Stimulated activated CD4-positive, alpha-beta T cell treated with anti-CD3 and anti-CD28 coated beads, Interleukin-12 subunit alpha, Interleukin-12 subunit beta, amount 100 ng/mL, for 24 hours (primary cell): ENCODE results near the gene RNF34.
"Not testable (repeated sequence)": the region's sequence is repeated elsewhere in the genome, so short reads cannot be mapped to it uniquely, and the experiment has no call there.

Source experiments
- DNase-seq, 2 experiments: peaks; one replicate each; pipeline ENCODE4 v3.0.0-alpha.2; 2020; ENCODE audit warnings: low read depth in 2 of 2

RNF34 gene, protein sequence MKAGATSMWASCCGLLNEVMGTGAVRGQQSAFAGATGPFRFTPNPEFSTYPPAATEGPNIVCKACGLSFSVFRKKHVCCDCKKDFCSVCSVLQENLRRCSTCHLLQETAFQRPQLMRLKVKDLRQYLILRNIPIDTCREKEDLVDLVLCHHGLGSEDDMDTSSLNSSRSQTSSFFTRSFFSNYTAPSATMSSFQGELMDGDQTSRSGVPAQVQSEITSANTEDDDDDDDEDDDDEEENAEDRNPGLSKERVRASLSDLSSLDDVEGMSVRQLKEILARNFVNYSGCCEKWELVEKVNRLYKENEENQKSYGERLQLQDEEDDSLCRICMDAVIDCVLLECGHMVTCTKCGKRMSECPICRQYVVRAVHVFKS

DNA sequence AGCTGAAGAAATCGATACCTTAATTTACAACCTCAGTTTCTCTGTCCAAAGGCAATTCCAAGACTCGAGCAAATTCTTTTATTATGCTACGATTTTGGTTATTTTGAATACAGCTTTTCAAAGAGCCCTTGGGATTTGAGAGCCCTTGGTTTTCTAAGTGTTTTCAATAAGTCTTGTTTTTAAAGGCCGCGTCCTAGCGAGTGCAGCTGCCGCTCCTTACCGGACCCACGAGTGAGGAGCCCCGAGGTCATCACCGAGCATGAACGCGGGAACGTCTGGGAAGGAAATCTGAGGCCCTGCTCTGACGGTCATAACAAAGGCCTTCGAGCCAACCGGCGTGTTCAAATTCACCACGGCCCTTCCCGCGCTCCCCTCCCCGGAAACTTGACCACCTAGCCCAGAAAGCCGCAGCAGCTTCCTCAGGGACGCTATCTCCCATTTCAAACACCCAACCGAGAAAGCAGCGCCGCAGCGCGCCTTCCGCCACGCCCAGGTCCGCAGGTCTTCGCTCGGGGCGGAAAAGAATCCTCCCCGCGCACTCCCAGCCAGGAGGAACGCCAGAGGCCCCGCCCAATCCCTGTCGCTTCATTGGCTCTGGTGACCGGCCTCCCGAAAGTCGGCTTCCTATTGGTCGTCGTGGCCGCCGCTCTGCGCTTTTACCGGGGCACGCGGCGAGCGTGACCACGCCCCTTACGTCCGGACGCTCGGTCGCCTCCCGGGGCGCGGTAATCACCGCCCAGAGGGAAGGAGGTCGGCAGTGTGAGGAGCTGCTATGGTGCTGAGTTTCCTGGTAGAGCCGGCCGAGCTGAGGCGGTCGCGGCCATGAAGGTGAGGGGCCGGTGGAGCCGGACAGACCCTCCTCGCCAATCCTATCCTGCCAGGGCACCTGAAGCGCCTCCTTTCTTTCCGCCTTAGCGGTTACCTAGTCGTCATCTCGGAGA is at the start of gene RNF34:
Gene RNF34, plus strand, starts transcription at position 728 of the 941 bp plus-strand sequence. Its CDS starts 95 bp downstream, at position 823.
- DNase-seq = peak; percentile 95 to 98

DNA sequence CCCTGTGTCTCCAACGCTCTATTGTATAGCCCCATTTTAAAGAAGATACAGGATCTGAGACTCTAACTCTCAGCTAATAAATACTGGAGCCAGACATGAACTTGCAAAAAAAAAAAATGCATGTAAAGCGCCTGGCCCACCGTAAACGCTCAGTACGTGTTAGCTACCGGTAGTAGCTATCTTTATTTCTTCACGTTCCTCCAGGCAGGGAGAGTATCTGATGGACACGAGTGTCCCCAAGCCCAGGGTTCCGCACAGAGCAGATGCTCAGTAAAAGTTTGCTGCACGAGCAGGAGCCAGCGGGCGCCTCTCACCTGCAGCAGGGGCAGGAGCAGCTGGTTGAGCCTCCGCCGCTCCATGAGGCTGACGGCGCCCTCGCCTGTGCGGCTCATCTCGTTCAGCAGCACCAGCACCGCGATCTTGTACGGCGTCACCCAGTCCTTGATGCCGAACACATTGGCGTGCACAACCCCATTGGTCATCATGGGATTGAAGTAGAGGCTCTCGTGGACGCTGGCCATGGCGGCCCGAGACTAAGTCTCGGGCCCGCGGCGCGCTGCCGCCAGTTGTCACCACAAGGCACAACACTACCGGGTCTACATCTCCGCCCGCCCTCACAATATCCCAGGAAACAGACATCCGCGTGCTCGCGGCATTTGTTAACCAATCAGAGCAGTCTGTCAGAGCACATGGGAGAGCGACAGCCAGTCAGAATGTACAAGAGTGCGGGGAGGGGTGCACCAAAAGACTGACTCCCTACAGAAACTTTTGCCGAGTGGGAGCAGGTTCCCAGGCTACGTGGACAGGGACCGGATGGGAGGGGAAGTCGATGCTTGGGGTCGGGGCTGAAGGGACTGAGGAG is 47.9 kb upstream of the RNF34 start, which contains the start of gene ANAPC5:
Gene ANAPC5, minus strand, starts transcription at position 592 of the 862 bp plus-strand sequence. Its CDS starts 71 bp downstream, at position 521.
- DNase-seq = peak; percentile 82 to 85

DNA sequence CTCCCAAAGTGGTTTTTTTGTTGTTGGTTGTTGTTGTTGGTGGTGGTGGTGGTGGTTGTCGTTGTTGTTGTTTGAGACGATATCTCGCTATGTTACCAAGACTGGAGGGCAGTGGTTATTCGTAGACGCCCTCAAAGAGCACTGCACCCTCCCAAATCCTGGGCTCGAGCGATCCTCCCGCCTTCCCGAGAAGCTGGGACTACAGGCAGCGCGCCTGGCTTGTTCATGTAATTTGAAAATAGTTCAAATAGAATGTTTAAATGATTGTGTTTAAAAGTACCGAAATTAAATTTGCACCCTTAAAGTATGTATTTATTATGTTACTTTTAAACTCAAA is 47.3 kb upstream of the RNF34 start:
- no peak for DNase-seq

DNA sequence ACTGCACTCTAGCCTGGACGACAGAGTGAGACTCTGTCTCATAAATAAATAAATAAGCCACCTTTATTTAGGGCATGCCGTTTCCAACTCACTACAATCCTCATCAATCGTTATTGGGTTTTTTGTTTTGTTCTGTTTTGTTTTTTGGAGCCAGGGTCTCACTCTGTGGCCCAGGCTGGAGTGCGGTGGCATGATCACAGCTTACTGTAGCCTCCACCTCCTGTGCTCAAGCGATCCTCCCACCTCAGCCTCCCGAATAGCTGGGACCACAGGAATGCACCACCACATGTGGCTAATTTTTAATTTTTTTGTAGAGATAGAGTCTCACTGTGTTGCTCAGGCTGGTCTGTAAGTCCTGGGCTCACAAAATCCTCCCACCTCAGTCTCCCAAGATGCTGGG is 44.1 kb upstream of the RNF34 start:
- no peak for DNase-seq

DNA sequence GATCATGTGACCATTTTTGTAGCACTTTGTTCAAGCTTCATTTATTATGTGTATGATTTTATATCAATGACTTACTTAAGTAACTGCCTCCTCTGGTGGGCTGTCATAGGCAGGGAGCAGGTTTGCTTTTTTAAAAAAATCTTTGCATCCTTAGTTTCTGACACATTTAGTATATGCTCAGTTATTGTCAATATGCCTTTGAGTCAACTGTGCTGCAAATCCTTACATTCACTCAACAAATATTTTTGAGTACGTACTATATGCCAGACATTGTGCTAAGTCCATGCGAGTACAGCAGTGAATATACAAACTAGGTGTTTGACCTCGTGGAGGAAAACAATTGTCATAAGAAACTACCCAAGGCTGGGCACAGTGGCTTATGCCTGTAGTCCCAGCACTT is 43.3 kb upstream of the RNF34 start:
- no peak for DNase-seq

DNA sequence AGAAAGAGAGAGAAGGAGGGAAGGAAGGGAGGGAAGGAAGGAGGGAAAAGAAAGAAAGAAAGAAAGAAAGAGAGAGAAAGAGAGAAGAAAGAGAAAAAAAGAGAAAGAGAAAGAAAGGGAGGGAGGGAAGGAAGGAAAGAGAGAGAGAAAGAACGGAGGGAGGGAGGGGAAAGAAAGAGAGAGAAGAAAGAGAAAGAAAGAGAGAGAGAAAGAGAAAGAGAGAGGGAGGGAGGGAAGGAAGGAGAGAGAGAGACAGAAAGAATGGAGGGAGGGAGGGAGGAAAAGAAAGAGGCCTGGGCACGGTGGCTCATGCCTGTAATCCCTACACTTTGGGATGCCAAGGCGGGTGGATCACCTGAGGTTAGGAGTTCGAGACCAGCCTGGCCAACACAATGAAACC is 42.6 kb upstream of the RNF34 start:
- no peak for DNase-seq

DNA sequence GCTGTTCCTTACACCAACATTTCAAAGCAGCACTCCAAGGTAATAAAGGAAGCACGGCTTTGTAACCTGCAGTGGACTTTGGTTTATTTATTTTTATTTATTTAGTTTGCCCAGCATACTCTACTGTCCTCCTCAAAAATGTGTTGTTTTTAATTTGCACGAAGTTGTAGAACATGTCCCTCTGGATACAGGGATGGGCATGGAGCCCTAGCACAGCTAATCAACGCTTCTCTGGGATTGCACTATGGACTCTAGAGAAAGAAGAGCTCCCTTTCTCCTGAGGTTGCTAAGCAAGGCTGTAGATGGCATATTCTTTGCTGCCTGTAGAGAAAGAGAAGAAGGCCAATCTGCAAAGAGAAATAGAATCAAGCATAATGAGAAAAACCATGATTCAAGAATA is 41.8 kb upstream of the RNF34 start:
- no peak for DNase-seq

DNA sequence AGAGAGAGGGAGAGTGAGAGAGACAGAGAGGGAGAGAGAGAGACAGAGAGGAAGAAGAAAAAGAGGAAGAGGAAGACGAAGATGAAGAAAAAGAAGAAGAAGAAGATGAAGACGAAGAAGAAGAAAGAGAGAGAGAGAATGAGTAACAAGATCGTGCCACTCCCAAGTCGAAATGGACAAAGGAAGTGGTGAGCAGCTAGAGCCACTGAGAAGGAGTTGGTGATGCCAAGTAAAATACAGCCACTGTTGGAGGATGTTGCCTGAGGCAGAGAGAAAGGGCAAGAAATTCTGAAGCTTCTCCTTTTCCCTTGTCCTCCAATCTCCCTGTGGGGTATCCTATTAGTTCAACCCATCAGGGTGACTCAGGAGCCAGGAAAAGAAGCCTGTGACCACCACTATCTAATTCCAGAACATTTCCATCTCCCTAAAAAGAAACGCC is 35.2 kb upstream of the RNF34 start:
- no peak for DNase-seq

DNA sequence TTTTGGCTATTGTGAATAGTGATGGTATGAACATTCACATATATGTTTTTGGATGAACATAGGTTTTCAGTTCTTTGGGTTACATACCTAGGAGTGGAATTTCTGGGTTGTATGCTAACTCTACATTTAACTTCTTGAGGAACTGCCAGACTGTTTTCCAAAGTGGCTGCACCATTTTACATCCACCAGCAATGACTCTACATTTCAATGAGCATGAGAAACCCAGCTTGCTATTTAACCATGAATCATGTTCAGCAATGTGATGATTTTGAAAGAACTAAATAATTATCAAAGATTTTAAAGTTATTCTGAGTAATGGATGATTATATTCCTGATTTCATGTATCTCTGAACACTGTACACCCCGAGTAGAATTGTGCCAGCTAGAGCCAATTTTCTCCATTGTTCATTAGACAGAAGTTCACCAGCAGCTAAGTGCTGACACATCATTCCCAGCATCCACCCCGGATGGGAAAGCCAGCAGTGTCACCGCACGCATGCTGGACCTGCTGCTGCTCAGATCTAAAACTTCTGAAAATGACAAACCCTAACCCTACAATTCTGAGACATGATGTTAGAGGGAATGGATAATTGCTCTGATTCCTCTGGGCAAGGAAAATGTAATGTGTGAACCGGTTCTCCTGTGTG is 34.4 kb upstream of the RNF34 start:
- no peak for DNase-seq

DNA sequence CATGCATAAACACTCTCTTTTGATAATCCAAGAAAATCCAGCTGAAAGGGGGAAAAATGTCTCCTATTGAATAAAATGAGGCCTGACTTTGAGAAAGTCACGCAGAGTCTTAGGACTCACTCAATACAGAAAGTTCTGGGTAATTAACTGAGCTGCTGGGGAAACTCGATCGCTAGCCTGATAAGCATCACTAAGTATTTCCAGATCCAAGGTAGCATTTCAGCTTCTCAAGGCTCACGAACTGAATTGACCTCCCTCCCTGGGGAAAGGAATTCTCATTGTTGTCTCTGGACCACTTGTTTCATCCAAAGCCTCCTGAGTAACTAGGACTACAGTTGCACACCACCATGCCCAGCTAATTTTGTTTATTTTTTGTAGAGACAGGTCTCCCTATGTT is 33.9 kb upstream of the RNF34 start:
- DNase-seq = no peak

DNA sequence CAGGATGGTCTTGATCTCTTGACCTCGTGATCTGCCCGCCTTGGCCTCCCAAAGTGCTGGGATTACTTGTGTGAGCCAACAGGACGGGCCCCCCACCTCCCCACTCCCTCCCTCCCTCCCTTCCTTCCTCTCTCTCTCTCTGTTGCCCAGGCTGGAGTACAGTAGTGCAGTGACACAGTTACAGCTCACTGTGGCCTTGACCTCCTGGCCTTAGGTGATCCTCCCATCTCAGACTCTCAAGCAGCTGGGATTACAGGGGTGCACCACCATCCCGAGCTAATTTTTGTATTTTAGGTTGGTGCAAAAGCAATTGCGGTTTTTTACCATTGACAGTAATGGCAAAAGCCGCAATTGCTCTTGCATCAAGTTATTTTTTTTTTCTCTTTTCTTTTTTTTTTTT is 28.5 kb upstream of the RNF34 start:
- no peak for DNase-seq

DNA sequence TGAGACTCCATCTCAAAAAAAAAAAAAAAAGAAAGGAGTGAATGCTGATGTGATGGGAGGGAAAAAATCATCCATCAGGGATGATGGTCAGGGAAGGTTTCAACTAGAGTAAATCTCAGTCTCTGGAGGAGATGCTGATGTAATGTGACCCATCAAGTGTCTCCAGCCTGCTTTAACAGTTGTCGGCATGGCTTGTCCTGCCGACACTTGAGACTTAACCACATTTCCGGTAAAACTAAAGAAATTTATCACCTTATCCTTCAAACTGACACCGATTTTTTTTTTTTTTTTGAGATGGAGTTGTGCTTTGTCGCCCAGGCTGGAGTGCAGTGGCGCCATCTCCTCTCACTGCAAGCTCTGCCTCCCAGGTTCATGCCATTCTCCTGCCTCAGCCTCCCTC is 26.2 kb upstream of the RNF34 start:
- DNase-seq = no peak

DNA sequence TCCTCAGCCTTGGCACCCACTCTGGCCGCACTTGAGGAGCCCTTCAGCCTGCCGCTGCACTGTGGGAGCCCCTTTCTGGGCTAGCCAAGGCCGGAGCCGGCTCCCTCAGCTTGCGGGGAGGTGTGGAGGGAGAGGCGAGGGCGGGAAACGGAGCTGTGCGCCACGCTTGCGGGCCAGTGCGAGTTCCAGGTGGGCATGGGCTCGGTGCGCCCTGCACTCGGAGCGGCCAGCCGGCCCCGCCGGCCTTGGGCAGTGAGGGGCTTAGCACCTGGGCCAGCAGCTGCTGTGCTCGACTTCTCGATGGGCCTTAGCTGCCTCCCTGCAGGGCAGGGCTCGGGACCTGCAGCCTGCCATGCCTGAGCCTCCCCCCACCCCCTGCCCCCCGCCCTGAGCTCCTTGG is 25.6 kb upstream of the RNF34 start:
- not testable (repeated sequence) for DNase-seq

DNA sequence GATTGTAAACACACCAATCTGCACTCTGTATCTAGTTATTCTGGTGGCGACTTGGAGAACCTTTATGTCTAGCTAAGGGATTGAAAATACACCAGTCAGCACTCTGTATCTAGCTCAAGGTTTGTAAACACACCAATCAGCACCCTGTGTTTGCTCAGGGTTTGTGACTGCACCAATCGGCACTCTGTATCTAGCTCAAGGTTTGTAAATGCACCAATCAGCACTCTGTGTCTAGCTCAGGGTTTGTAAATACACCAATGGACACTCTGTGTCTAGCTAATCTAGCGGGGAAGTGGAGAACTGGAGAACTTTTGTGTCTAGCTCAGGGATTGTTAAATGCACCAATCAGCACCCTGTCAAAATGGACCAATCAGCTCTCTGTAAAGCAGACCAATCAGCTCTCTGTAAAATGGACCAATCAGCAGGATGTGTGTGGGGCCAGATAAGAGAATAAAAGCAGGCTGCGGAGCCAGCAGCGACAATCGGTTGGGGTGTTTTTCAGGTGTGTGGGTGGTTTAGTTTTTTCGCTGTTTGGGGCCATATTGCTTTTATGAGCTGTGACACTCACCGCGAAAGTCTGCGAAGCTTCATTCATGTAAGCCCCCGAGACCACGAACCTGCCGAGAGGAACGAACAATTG is 24.9 kb upstream of the RNF34 start:
- not testable (repeated sequence) for DNase-seq

DNA sequence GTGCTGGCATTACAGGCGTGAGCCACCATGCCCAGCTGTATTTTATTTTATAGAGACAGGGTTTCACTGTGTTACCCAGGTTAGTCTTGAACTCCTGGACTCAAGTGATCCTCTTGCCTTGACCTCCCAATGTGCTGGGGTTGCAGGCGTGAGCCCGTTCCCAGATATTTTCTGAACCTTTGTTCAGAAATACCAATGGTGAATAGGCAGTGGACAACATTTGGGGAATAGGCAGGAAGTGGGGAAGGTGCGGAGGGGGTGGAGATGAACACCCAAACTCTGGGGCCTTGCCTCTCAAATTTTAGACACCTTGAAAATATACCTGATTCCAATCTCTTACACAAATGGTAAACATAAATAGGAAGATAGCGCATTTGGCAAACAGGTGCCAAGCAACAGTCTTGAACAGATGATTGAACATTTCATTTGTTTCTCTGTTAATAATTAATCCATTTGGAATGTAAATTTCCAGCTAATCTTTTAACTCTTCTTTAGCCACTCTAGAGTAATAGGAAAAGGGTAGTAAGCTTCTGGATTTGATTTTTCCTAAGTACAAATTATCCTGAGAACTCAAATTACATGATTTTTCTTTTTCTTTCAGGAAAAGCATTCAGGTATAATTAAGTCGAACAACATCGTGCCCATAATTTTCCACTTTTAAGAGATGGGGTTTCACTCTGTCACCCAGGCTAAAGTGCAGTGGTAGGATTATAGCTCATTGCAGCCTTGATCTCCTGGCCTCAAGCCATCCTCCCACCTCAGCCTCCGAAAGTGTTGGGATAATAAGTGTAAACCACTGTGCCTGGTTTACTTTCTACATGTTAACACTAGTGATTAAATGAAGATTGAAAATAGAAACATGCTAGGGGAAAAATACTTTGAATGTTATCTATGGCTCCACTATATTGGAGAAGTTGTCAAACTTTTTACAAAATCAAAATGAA is 22.9 kb upstream of the RNF34 start:
- DNase-seq = no peak

DNA sequence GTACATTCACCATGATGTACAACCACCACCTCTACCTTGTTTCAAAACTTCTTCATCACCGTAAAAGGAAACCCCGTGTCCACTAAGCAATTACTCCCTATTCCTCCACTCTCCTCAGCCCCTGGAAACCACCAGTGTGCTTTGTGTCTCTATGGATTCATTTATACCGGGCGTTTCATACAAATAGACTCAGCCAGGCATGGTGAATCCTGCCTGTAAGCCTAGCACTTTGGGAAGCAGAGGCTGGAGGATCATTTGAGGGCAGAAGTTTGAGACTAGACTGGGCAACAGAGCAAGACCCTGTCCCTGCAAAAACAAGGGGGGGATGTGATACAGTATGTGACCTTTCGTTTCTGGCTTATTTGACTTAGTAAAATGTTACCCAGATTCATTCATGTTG is 21.2 kb upstream of the RNF34 start:
- DNase-seq = no peak

DNA sequence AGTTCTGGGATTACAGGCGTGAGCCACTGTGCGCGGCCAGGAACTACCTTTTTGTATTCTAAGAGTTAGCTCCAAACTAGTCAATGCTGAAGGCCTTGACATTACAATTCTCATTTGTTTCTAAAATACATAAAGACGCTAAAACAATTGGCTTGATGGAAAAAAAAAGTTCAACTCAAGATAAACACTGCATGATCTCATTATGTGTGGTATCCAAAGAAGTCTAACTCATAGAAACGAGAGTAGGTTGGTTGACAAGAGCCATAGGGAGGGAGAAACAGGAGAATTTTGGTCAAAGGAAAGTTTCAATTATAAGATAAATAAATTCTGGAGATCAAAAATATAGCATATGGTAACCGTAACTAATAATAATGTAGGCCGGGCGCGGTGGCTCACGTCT is 20.0 kb upstream of the RNF34 start:
- DNase-seq = no peak

DNA sequence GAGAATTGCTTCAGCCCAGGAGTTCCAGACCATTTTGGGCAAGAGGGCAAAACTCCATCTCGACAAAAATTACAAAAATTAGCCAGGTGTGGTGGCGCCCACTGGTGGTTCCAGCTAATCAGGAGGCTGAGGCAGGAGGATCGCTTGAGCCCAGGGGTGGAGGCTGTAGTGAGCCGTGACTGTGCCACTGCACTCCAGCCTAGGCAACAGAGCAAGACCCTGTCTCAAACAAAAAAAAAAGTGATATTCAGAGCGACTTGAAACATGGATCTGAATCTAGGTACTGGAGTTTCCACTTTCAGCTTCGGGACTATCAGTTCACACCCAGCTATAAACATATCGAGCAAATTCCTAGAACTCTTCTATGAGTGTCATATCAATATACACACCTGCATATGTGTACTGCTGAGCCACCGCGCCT is 16.3 kb upstream of the RNF34 start:
- no peak for DNase-seq

DNA sequence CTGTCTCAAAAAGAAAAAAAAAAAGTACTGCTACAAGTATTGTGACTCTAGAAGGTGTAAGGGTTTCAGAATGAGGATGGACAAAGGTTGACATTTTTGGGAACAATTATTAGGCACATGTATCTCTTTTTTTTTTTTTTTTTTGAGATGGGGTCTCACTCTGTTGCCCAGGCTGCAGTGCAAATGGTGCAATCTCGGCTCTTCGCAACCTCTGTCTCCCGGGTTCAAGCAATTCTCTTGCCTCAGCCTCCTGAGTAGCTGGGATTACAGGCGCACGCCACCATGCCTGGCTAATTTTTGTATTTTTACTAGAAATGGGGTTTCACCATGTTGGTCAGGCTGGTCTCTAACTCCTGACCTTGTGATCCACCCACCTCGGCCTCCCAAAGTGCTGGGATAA is 15.0 kb upstream of the RNF34 start:
- DNase-seq = not testable (repeated sequence)
